HG03025 (cell line): ENCODE measurements around the gene TDP2.
"Not testable (repeated sequence)": the region's sequence is repeated elsewhere in the genome, so short reads cannot be mapped to it uniquely, and the experiment has no call there.

Experiments
- ATAC-seq: cut with Tn5 transposase; IDR thresholded peaks from one replicate; pipeline ENCODE4 v1.9.1; 2021; ENCODE audit warnings: mild to moderate bottlenecking, moderate library complexity; ENCODE audit not compliant: unreplicated experiment, low FRiP score

Gene TDP2

DNA sequence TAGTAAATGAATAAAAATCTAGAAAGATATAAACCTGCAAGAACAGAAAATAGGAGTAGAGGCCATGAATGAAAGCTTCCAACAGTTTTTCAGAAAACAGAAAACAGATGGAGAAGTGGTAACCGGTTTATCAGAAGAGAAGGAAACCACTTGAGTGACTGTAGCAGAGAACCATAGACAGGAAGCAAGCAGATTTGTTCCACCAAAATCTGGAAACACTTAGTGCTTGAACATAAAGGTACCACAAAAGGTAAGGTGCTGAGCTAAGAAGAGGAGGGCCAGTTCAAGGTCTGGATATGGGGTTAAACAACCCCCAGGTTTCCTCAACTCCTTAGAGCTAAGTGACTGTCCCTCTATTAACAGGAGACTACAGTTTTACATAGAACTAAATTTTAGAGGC is 11.5 kb downstream of the TDP2 start:
- ATAC-seq = no peak

DNA sequence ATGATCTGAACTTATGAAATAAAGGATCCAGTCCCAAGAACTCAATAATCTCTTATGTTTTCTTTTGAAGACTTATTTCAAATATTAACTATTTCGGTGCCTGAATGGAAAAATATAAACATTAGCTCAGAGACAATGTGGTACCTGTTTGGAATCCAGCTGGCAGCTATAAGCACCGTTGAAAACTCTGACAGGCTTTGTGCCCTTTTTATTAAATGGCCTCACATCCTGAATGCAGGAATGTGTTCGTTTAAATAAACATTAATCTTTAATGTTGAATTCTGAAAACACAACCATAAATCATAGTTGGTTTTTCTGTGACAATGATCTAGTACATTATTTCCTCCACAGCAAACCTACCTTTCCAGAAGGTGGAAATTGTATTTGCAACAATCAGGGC is 16.3 kb downstream of the TDP2 start:
- no peak for ATAC-seq

DNA sequence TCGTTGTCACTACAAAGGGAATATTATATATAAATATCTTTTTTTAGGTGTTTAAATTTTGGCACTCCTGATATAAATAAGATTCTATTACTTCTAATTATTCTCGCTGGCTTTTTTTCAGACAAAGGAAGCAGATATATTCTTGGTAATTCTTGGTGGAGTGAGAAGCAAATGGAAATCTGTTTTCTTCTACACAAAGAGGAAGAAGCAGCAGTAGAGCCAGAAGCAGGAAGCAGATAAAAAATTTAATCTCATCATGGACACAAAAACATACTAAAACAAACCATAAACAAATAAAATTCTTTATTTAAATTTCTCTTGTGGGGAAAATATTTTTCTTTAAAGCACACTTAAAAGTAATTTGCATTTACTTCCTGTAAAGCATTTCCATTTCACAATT is 17.0 kb downstream of the TDP2 start:
- no peak for ATAC-seq

DNA sequence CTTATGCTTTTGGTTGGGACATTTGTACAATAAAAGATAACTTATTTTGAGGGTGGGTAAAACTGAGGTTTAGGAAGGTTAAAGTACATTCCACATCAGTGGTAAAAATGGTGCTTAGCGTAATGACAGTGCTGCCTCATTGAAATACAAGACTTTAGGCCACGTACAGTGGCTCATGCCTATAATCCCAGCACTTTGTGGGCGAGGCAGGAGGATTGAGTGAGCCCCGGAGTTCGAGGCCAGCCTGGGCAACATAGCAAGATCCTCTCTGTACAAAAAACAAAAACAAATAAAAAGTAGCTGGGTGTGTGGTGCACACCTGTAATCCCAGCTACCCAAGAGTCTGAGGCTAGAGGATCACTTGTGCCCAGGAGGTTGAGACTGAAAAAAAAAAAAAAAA is 18.4 kb downstream of the TDP2 start:
- no peak for ATAC-seq

DNA sequence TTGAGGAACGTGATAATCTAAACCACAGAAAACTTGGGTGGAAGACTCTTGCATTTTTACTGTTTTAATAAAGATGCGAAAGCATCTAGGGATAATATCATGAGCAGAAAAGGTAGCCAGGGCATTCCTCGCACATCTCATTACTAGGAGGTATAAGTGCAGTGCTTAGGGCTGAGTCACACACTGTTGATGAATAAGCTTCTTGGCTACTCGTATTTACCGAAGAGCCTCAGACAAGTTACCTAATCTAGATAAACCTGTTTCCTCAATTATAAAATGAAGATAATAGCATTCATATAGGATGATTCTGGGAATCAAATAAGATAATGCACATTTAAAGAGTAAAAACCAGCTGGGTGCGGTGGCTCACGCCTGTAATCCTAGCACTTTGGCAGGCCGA is 19.9 kb downstream of the TDP2 start:
- no peak for ATAC-seq

DNA sequence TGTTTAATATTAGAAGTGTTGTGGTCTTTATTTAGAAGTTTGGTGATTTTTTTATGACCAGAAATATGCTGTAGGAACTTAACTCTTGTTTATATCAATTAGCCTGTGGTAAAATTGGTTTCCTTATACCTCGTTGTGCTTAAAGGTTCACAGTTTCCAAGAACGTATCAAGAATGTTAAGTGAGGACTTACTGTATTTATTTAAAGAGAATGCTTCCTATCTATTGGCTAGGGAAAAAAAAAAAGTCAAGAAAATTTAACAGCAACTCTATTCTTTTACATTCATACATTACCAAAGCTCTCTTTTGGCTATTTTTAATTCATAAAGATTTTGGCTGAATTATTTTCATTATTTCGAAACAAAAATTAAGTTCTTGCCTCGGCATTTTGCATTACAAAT is 22.3 kb downstream of the TDP2 start:
- ATAC-seq = no peak

DNA sequence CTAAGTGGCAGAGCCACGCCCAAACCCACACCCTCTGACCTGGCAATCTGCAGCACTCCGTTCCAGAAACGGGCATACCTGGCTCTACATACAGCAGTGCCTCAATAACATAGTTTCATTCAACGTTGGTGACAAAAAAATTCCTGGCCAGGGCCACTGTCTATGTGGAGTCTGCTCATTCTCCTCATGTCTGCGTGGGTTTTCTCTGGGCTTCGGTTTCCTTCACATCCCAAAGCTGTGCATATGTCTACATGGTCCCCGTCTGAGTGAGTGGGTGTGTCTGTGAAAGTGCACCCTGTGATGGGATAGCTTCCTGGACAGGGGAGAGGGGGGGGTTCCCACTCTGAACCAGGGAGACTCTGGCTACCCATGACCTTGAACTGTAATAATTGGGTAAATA is 22.8 kb downstream of the TDP2 start:
- no peak for ATAC-seq

DNA sequence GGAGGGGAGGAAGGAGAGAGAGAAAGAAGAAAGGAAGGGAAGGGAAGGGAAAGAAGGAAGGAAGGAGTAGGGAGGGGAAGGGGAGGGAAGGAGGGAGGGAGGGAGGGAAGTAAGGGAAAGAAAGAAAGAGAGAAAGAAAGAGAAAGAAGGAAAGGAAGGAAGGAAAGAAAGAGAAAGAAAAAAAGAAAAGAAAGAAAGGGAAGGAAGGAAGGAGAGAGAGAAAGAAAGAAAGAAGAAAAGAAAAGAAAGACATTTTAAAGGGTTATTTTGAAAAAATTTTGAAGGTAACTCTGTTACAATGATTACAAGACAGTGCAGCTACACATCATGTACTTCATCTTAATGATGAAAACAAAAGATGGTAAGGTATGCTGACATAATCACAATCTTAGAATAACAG is 24.6 kb downstream of the TDP2 start:
- ATAC-seq = no peak

DNA sequence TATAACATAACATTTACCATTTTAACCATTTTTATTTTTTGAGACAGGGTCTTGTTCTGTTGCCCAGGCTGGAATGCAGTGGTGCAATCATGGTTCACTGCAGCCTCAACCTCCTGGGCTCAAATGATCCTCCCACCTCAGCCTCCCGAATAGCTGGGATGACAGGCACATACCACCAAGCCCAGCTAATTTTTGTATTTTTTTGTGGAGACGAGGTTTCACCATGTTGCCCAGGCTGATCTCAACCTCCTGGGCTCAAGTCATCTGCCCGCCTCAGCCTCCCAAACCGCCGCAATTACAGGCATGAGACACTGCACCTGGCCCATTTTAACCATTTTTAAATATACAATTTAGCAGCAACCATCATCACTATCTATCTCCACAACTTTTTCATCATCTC is 26.1 kb downstream of the TDP2 start:
- ATAC-seq = not testable (repeated sequence)

DNA sequence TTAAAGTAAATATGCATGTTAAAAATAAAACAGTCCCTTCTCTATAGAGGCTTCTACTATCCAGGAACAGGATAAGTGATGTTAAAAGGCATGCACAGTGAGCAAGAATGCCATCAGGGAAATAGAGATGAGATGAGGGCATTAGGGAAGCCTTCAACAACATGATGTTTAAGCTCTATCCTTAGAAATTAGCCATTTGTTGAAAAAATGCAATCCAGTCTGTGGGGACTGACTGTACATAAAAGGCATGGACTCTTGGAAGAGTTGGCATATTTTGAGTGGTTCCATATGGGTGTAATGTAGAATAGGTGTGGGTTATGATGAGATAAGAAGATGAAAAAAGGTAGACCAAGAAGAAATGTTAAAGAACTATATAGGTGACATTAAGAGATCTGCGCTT is 26.5 kb downstream of the TDP2 start:
- no peak for ATAC-seq

DNA sequence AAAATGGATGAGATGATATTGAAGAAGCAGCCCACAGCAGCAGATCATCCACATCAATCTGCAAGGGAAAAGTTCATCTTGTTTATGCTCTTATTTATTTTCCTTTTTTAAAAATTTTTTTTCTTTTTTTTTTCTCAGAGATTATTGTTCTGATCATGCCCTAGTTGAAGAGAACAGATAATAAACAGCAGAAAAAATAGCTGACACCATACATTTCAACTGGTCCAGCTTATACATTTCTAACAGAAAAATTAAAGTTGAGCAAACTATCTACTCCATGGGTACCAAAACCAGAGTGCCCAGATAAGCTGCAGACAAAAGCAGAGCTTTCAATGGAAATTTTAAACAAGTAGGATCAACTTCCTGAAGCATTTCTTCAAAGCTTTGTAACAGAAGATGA is 30.0 kb downstream of the TDP2 start:
- no peak for ATAC-seq

DNA sequence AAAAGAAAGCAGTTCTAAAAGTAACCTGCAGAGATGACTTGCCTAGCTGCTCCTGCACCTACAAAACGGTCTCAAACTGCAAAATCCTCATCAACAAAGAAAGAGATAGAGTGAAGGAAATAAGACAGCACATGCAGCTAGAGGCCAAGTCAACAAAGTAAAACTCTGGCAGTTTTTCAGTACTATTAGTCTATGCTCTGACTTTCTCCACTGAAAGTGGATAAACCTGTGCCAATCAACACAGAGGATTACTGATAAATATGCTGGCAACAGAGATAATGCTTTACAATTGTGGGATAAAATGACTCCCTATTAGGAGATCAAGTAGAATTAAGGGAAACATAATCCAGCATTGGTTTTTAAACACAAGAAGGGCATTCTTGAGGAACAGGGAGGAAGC is 34.1 kb downstream of the TDP2 start:
- ATAC-seq = no peak

DNA sequence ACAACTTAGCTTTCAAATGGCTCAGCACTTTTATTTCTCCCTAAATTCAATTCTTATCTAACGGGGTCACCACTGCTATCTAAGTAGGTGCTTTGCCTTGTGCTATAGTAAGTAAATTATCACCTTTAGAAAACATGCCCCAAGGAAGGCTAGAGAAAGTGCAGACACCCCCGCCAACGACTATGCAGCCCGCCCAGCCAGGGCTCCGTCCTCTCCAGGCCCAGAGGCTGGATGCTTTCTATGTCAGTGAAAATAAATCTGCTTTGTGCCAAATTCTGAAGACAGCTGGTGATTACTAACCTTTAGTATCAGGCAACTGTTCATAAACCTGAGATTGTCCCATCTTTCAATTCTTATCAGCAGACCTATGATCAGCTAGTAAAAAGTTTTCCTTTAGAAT is 35.0 kb downstream of the TDP2 start:
- no peak for ATAC-seq

DNA sequence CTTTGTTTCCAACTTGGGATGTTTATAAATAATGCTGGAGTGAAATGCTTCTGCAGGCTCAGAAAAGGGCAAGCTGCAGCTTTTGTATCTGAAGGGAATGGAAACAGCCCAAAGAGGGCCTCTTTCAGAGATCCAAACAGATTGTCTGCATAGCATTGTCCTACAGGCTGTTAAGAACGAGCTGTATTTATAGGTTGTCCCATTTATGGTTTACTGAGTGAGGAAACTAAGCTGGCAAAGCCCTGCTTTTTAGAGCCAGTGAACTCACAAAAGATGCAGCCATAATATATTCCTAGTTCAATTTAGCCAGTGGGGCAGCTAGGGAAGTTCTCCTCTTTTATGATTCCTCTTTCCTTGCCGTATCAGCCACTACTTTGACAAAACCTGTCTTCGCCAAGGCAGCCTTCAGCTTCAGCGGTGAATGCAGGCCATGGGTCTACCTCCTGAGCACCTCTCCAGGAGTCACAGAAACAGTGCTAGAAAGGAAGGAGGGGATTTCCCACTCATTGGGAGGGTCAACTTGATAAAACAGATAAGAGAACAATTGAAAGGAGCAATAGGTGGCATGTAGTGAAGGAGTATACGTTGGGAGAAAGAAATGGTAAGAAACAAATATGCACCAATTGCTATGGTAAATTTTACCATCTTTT is 35.7 kb downstream of the TDP2 start:
- ATAC-seq = no peak

DNA sequence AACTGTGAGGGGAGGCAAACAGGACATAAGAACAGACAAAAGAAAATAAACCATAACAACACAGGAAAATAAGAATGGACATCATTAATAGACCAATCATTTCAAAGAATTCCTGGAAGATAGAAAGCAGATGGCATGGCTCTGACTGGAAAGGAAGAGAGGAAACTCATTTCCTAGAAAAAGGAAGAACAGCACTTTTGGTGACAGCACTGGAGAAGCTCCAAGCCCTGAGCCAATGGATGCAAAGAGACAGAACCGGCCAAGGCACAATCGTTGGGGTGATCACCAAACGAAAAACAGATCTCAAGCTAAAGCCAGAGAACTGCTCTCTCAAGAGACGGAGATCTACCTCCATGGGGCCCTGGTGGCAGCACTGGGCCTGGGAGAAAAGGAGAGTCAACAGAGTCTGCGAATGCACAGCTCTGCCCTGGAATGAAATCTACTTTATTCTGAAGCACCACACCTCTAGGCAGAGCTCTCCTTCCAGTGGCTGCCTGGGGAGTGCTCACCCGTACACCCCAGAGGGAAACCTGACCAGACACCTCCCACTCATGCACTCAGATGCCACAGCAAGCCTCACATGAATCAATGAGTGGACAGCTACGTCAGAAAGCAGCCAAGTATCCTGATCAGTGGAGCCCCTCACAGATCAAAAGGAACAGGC is 44.9 kb downstream of the TDP2 start:
- ATAC-seq = no peak

DNA sequence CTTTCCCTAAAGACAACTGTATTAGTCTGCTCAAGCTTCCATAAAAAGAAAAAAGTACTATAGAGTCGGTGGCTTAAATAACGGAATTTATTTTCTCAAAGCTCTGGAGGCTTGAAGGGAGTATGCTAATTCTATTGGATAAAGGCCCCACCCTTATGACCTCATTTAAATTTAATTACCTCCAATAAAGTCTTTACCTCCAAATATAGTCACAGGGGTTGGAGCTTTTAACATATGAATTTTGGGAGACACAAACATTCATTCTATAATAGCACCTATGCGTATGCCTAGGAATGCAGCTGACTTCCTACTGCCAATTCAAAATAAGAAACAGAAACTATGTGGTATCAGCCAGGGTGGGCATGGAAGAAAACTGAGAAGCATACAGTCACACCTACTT is 46.1 kb downstream of the TDP2 start:
- no peak for ATAC-seq

DNA sequence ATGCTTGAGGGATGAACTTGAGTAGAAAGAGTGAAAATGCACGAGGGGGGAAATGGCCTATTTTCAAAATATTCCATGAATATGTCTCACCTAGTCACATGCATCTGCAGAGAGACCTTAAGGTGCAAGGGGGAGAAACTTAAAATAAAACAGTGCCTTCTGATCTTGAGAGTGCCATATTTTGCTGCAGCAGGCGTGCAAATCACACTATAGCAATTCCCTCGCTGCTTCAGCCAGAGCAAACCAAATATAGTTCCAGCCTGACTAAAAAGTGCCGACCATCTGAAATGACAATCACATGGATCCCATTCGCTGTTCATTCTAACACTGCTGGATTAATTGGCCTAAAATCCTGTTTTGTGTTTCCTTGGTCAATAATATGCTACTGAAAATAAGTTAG is 47.0 kb downstream of the TDP2 start:
- ATAC-seq = no peak

DNA sequence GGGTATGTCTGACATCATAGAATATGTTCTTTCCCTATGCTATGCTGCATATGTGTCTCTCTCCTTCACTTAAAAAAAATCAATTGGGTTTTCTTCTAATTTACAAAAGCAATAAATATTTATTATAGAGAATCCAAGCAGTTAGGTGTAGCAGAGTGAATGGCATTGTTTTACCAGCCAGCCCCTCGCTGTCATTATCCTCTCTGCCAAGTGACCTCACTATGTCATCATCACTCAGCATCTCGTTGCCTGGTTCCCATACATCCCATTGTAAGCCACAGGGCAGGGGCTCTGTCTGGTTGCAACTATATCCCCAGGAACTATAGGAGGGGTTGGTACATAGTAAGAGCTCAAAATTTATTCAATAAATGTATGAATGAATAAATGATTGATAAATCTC is 52.1 kb downstream of the TDP2 start:
- no peak for ATAC-seq

DNA sequence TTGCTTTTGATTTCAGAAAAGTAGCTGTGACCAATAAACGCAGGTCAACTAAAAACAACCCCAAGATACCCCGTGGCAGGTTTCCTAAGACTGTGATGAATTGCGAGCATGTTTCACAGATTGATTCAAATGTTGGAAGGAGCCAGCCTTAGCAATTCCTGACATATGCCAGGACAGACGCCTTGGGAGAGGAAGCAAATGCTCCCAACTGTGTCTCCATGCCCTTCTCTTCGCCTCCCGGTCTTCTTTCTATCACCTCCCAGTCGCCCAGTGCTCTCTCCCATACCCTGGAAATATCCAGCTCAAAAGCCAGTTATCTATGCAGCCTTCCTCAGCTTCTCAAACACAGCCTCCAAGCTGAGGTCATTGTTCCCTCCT is 52.7 kb downstream of the TDP2 start:
- no peak for ATAC-seq

DNA sequence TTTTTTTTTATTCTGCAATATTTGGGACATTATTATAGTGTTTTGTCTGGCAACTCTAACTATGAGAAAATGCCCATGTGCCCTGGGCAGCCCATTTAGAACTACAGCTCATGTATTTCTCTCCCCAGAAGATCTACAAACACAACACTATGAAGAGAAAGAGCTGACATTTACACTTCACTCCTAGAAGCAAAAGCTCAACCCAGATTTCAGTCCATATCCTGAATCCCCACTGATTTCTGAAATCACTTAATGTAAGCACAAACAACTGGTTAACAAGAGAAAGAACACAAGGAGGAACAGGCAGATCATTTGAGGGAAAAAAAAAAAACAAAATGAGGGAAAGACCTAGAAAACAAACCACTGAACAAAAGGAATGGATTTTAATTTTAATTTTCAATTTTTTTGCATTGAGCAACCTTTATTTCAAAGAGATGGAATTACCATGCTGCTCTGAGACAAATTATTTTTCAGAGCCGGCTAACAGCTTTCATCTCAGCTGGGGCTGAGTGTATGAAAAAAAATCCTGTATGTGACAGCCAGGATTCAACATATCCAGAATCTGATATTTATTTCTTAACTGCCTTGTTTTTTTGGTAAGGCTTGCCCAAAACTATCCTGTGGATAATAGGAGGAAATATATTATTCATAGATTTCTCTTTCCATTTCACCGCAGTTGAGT is 53.2 kb downstream of the TDP2 start:
- no peak for ATAC-seq

DNA sequence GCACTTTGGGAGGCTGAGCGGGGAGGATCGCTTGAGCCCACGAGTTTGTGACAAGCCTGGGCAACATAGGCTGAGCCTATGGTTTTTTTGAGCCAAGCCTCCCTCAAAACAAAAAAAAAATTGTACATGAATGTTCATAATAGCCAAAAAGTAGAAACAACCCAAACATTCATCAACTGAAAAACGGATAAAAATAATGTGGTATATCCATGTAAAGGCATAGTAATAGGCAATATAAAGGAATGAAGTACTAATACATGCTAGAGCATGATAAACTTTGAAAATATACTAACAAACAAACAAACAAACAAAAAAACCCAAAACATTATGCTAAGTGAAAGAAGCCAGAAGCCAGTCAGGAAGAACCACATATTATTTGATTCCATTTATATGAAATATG is 56.0 kb downstream of the TDP2 start:
- ATAC-seq = no peak
